DOHH2 (cell line): ENCODE results near the gene PLXNC1.

ENCODE experiments used
- H3F3A ChIP-seq: fragments of 200-600 bp; sonication (generic), shearing (Covaris generic); 2 replicates; pipeline ENCODE4 v1.6.0; 2016; ENCODE audit warnings: antibody characterized with exemption, mild to moderate bottlenecking; ENCODE audit not compliant: control insufficient read depth, insufficient read depth
- H3K27ac ChIP-seq: fragments of 200-600 bp; sonication (generic); 2 replicates; pipeline ENCODE4 v1.5.1; 2014; ENCODE audit warnings: low read depth, mild to moderate bottlenecking, low read length, moderate library complexity
- H3K27me3 ChIP-seq: fragments of 200-600 bp; sonication (generic); 2 replicates; pipeline ENCODE4 v1.6.1; 2014; ENCODE audit warnings: mild to moderate bottlenecking, low read length, mixed read lengths; ENCODE audit not compliant: control insufficient read depth
- H3K36me3 ChIP-seq: fragments of 200-600 bp; sonication (generic); 2 replicates; pipeline ENCODE4 v1.6.1; 2014; ENCODE audit warnings: mild to moderate bottlenecking, low read length, moderate library complexity, mixed read lengths; ENCODE audit not compliant: control insufficient read depth
- H3K4me1 ChIP-seq: fragments of 200-600 bp; sonication (generic); 2 replicates; pipeline ENCODE4 v1.6.1; 2014; ENCODE audit warnings: mild to moderate bottlenecking, low read length, mixed read lengths; ENCODE audit not compliant: control insufficient read depth
- H3K4me2 ChIP-seq: fragments of 200-600 bp; sonication (generic); 2 replicates; pipeline ENCODE4 v1.6.0; 2014; ENCODE audit warnings: mild to moderate bottlenecking, low read length, moderate library complexity
- H3K4me3 ChIP-seq: fragments of 200-600 bp; sonication (generic); 2 replicates; pipeline ENCODE4 v1.5.1; 2014; ENCODE audit warnings: mild to moderate bottlenecking, low read length, mixed read lengths
- H3K79me2 ChIP-seq: fragments of 200-600 bp; sonication (generic); 2 replicates; pipeline ENCODE4 v1.6.1; 2014; ENCODE audit warnings: mild to moderate bottlenecking, low read length, mixed read lengths; ENCODE audit not compliant: control insufficient read depth
- H3K9me2 ChIP-seq: fragments of 200-600 bp; sonication (generic); replicated peaks from 2 replicates; pipeline ENCODE4 v1.6.1; 2014; ENCODE audit warnings: mild to moderate bottlenecking, low read length, mixed read lengths; ENCODE audit not compliant: control insufficient read depth
- H3K9me3 ChIP-seq: fragments of 200-600 bp; sonication (generic); 2 replicates; pipeline ENCODE4 v1.6.1; 2014; ENCODE audit warnings: antibody characterized with exemption, low read length, mixed read lengths; ENCODE audit not compliant: control insufficient read depth, insufficient read depth
- H4K20me1 ChIP-seq: fragments of 200-600 bp; sonication (generic); 2 replicates; pipeline ENCODE4 v1.6.0; 2014; ENCODE audit warnings: low read depth, mild to moderate bottlenecking, antibody characterized with exemption, low read length, moderate library complexity; ENCODE audit not compliant: control insufficient read depth, insufficient read depth
- CTCF ChIP-seq: fragments of 200-600 bp; sonication (generic); IDR thresholded peaks from one replicate; pipeline ENCODE4 v1.5.1; 2014; ENCODE audit warnings: antibody characterized with exemption, mild to moderate bottlenecking, low read depth, low read length; ENCODE audit not compliant: poor library complexity, severe bottlenecking
- EZH2phosphoT487 ChIP-seq: fragments of 200-600 bp; sonication (generic); IDR thresholded peaks from 2 replicates; pipeline ENCODE4 v1.6.1; 2017; ENCODE audit warnings: borderline replicate concordance, mild to moderate bottlenecking, antibody characterized with exemption, low read length, moderate library complexity, mixed read lengths

PLXNC1 gene

GRCh38 chr12:94211021-94211420 lies 62.6 kb downstream of the PLXNC1 start:
- no peak for TF ChIP-seq CTCF
- TF ChIP-seq EZH2phosphoT487 = no peak
- H3K4me1 ChIP-seq = peaks cover 33% of the 10 kb centered on the region
- peaks cover 11% of the 10 kb centered on the region for H3F3A ChIP-seq
- no peaks in the 10 kb centered on the region for H3K9me2 ChIP-seq
- H3K4me3 ChIP-seq = no peak overlapping the region
- no peaks in the 10 kb centered on the region for H3K36me3 ChIP-seq
- no peaks in the 10 kb centered on the region for H3K79me2 ChIP-seq
- H3K27ac ChIP-seq = no peak overlapping the region
- no peaks in the 10 kb centered on the region for H3K9me3 ChIP-seq
- H3K27me3 ChIP-seq = no peaks in the 10 kb centered on the region
- no peaks in the 10 kb centered on the region for H4K20me1 ChIP-seq
- no peak overlapping the region for H3K4me2 ChIP-seq

- no peaks in the 10 kb centered on the region for H4K20me1 ChIP-seq
- H3K27ac ChIP-seq = no peak overlapping the region
- H3K4me2 ChIP-seq = no peak overlapping the region
- H3K9me2 ChIP-seq = no peaks in the 10 kb centered on the region
- H3K36me3 ChIP-seq = no peaks in the 10 kb centered on the region
- TF ChIP-seq EZH2phosphoT487 (no peak), CTCF (no peak)
- no peaks in the 10 kb centered on the region for H3F3A ChIP-seq
- H3K27me3 ChIP-seq = no peaks in the 10 kb centered on the region
- H3K4me3 ChIP-seq = no peak overlapping the region
- peaks cover 9% of the 10 kb centered on the region for H3K4me1 ChIP-seq
- H3K79me2 ChIP-seq = no peaks in the 10 kb centered on the region
- H3K9me3 ChIP-seq = no peaks in the 10 kb centered on the region
Measured at GRCh38 chr12:94218233-94218632, 69.9 kb downstream of the PLXNC1 start.

GRCh38 chr12:94219622-94220302 lies 71.4 kb downstream of the PLXNC1 start:
- Histone ChIP-seq H3K4me3 (no peak overlapping the region), H3K4me1 (peaks cover 9% of the 10 kb centered on the region), H3K27ac (no peak overlapping the region), H3K9me3 (no peaks in the 10 kb centered on the region), H3K79me2 (no peaks in the 10 kb centered on the region), H3K9me2 (no peaks in the 10 kb centered on the region), H3K27me3 (no peaks in the 10 kb centered on the region), H3K4me2 (no peak overlapping the region), H4K20me1 (no peaks in the 10 kb centered on the region), H3K36me3 (no peaks in the 10 kb centered on the region), H3F3A (no peaks in the 10 kb centered on the region)
- no peak for TF ChIP-seq EZH2phosphoT487
- TF ChIP-seq CTCF = no peak
